HG03378 (cell line): Measurements from ENCODE around the gene KIF1C.
"Not testable (repeated sequence)": the region's sequence is repeated elsewhere in the genome, so short reads cannot be mapped to it uniquely, and the experiment has no call there.

Experiments used
- ATAC-seq: cut with Tn5 transposase; IDR thresholded peaks from one replicate; pipeline ENCODE4 v1.9.1; 2021; ENCODE audit warnings: mild to moderate bottlenecking, moderate library complexity; ENCODE audit not compliant: unreplicated experiment

The KIF1C gene

GRCh38 chr17:5042157-5043022 is 44.6 kb downstream of the KIF1C start:
- no peak for ATAC-seq

- no peak for ATAC-seq
Measured at GRCh38 chr17:5043524-5043923, 45.8 kb downstream of the KIF1C start.

GRCh38 chr17:5044630-5045029 is 46.9 kb downstream of the KIF1C start:
- ATAC-seq = no peak

- no peak for ATAC-seq
Measured at GRCh38 chr17:5045496-5045895, 47.7 kb downstream of the KIF1C start.

- no peak for ATAC-seq
Measured at GRCh38 chr17:5047446-5047845, 49.7 kb downstream of the KIF1C start.

- no peak for ATAC-seq
Measured at GRCh38 chr17:5049314-5049841, 51.6 kb downstream of the KIF1C start.

- ATAC-seq = no peak
Measured at GRCh38 chr17:5050278-5050677, 52.5 kb downstream of the KIF1C start.

GRCh38 chr17:5055543-5055942 is 57.8 kb downstream of the KIF1C start:
- ATAC-seq = no peak

GRCh38 chr17:5065227-5065744 is 67.5 kb downstream of the KIF1C start:
- no peak for ATAC-seq

- no peak for ATAC-seq
Measured at GRCh38 chr17:5068236-5068635, 70.5 kb downstream of the KIF1C start.

GRCh38 chr17:5069724-5070123 is 72.0 kb downstream of the KIF1C start:
- no peak for ATAC-seq

GRCh38 chr17:5075472-5075871 is 77.7 kb downstream of the KIF1C start:
- ATAC-seq = not testable (repeated sequence)

GRCh38 chr17:5077275-5077674 is 79.5 kb downstream of the KIF1C start:
- not testable (repeated sequence) for ATAC-seq

GRCh38 chr17:5077781-5078105 is 80.0 kb downstream of the KIF1C start:
- ATAC-seq = no peak
